ENCODE measurements around the gene MXD1. TPM values are rescaled to one million over a fixed set of nuclear protein-coding genes. Genes with fewer than 3 reads are reported as not detected.

MXD1 gene
- total RNA-seq, 1 experiment from 2014 or later = 1.5 TPM

- H3K36me3 Mint-ChIP-seq = no peaks in the 10 kb centered on the region
- POLR2A ChIA-PET = no interaction called here
- TF ChIP-seq, protein P1, sequence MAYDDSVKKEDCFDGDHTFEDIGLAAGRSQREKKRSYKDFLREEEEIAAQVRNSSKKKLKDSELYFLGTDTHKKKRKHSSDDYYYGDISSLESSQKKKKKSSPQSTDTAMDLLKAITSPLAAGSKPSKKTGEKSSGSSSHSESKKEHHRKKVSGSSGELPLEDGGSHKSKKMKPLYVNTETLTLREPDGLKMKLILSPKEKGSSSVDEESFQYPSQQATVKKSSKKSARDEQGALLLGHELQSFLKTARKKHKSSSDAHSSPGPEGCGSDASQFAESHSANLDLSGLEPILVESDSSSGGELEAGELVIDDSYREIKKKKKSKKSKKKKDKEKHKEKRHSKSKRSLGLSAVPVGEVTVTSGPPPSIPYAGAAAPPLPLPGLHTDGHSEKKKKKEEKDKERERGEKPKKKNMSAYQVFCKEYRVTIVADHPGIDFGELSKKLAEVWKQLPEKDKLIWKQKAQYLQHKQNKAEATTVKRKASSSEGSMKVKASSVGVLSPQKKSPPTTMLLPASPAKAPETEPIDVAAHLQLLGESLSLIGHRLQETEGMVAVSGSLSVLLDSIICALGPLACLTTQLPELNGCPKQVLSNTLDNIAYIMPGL (CRISPR knock-in tag; IDR thresholded peaks at IDR 0.05) = no peak
- TF ChIP-seq ZNF425 (CRISPR knock-in tag; conservative IDR thresholded peaks at IDR 0.05) (no peak), SOX15 (CRISPR knock-in tag; IDR thresholded peaks at IDR 0.05) (no peak), TEAD1 (CRISPR knock-in tag; IDR thresholded peaks at IDR 0.05) (no peak), MXD4 (CRISPR knock-in tag; IDR thresholded peaks at IDR 0.05; ENCODE audit: borderline replicate concordance) (no peak), ESRRA (CRISPR knock-in tag; IDR thresholded peaks at IDR 0.05; ENCODE audit: borderline replicate concordance) (no peak), NFATC4 (CRISPR knock-in tag; IDR thresholded peaks at IDR 0.05) (no peak), JUN (CRISPR knock-in tag; IDR thresholded peaks at IDR 0.05) (no peak), CBFB (CRISPR knock-in tag; IDR thresholded peaks at IDR 0.05; ENCODE audit: low read depth) (no peak)
- TF ChIP-seq, protein P2, sequence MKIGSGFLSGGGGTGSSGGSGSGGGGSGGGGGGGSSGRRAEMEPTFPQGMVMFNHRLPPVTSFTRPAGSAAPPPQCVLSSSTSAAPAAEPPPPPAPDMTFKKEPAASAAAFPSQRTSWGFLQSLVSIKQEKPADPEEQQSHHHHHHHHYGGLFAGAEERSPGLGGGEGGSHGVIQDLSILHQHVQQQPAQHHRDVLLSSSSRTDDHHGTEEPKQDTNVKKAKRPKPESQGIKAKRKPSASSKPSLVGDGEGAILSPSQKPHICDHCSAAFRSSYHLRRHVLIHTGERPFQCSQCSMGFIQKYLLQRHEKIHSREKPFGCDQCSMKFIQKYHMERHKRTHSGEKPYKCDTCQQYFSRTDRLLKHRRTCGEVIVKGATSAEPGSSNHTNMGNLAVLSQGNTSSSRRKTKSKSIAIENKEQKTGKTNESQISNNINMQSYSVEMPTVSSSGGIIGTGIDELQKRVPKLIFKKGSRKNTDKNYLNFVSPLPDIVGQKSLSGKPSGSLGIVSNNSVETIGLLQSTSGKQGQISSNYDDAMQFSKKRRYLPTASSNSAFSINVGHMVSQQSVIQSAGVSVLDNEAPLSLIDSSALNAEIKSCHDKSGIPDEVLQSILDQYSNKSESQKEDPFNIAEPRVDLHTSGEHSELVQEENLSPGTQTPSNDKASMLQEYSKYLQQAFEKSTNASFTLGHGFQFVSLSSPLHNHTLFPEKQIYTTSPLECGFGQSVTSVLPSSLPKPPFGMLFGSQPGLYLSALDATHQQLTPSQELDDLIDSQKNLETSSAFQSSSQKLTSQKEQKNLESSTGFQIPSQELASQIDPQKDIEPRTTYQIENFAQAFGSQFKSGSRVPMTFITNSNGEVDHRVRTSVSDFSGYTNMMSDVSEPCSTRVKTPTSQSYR (CRISPR knock-in tag; IDR thresholded peaks at IDR 0.05) = no peak
- TF ChIP-seq, protein P3, sequence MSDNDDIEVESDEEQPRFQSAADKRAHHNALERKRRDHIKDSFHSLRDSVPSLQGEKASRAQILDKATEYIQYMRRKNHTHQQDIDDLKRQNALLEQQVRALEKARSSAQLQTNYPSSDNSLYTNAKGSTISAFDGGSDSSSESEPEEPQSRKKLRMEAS (CRISPR knock-in tag; IDR thresholded peaks at IDR 0.05) = no peak
- TF ChIP-seq, protein P4, sequence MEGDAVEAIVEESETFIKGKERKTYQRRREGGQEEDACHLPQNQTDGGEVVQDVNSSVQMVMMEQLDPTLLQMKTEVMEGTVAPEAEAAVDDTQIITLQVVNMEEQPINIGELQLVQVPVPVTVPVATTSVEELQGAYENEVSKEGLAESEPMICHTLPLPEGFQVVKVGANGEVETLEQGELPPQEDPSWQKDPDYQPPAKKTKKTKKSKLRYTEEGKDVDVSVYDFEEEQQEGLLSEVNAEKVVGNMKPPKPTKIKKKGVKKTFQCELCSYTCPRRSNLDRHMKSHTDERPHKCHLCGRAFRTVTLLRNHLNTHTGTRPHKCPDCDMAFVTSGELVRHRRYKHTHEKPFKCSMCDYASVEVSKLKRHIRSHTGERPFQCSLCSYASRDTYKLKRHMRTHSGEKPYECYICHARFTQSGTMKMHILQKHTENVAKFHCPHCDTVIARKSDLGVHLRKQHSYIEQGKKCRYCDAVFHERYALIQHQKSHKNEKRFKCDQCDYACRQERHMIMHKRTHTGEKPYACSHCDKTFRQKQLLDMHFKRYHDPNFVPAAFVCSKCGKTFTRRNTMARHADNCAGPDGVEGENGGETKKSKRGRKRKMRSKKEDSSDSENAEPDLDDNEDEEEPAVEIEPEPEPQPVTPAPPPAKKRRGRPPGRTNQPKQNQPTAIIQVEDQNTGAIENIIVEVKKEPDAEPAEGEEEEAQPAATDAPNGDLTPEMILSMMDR (IDR thresholded peaks at IDR 0.05) = no peak
- TF ChIP-seq, protein P5, sequence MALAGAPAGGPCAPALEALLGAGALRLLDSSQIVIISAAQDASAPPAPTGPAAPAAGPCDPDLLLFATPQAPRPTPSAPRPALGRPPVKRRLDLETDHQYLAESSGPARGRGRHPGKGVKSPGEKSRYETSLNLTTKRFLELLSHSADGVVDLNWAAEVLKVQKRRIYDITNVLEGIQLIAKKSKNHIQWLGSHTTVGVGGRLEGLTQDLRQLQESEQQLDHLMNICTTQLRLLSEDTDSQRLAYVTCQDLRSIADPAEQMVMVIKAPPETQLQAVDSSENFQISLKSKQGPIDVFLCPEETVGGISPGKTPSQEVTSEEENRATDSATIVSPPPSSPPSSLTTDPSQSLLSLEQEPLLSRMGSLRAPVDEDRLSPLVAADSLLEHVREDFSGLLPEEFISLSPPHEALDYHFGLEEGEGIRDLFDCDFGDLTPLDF (CRISPR knock-in tag; IDR thresholded peaks at IDR 0.05) = no peak
- no peak overlapping the region for H3K4me3 Mint-ChIP-seq
- H3K27ac Mint-ChIP-seq = no peak overlapping the region
- DNase-seq (ENCODE audit: low spot score) (no peak), ATAC-seq (no peak)
- no peaks in the 10 kb centered on the region; the same call in 1 of the 2 replicates for H3K4me1 Mint-ChIP-seq
- H3K9me3 Mint-ChIP-seq = no peaks in the 10 kb centered on the region
- peaks cover 3% of the 10 kb centered on the region for H3K27me3 Mint-ChIP-seq (ENCODE audit: low read depth)
- CTCF ChIA-PET = no interaction called here
Measured at GRCh38 chr2:69952336-69953115, 37.6 kb downstream of the MXD1 start.

DNA sequence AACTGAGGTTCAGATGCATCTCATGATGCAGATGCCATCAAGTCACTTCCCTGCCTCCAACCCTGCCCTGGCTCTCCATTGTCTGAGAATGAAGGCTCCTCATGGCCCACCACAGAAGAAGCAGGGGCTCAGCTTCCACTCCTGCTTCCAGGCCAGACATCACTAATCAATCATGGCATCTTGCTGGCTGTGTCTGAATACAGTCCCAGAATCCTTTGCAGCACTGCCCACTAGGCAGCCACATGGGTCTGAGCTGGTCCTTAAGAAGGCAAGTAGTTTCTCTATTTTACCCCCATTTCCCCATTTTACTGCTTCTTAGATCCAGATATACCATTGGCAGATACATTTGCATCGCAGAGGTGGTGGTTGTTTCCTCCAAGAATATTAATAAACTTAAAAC, 39.2 kb downstream of the MXD1 start:
- H3K4me1 Mint-ChIP-seq = no peaks in the 10 kb centered on the region
- H3K27me3 Mint-ChIP-seq (ENCODE audit: low read depth) = peaks cover 3% of the 10 kb centered on the region
- POLR2A ChIA-PET = interaction anchor here (1.9 kb wide), 1 partner anchor 40 kb away, joined by 5 read pairs; no protein-coding TSS in a partner anchor

More for the DNA sequence above, 39.2 kb downstream of the MXD1 start:
- Mint-ChIP-seq H3K4me3 (no peak overlapping the region), H3K27ac (no peak overlapping the region), H3K9me3 (no peaks in the 10 kb centered on the region), H3K36me3 (no peaks in the 10 kb centered on the region)
- ATAC-seq = no peak
- DNase-seq (ENCODE audit: low spot score) = no peak
- TF ChIP-seq, protein P5 (CRISPR knock-in tag; IDR thresholded peaks at IDR 0.05) = no peak
- TF ChIP-seq TP53 (CRISPR knock-in tag; IDR thresholded peaks at IDR 0.05) (no peak), ATF2 (CRISPR knock-in tag; IDR thresholded peaks at IDR 0.05; ENCODE audit: borderline replicate concordance, low read depth) (no peak), ZNF416 (CRISPR knock-in tag; IDR thresholded peaks at IDR 0.05) (no peak), SMAD3 (CRISPR knock-in tag; IDR thresholded peaks at IDR 0.05; ENCODE audit: borderline replicate concordance) (no peak)
- CTCF ChIA-PET = interaction anchor here (1.1 kb wide), 1 partner anchor 117 kb away, joined by 3 read pairs; no protein-coding TSS in a partner anchor

Data from WTC11 (cell line).